Activated CD8-positive, alpha-beta T cell treated with anti-CD3 and anti-CD28 coated beads for 36 hours (primary cell): ENCODE results near the gene UBE2H. TPM values are rescaled to one million over a fixed set of nuclear protein-coding genes. Genes with fewer than 3 reads are reported as not detected.
A peak's percentile ranks its signal among the peaks of the same experiment; 100 is the strongest.

Experiments used
- ATAC-seq: fragments of 200-7000 bp; cut with Tn5 transposase; one replicate; pipeline ENCODE4 v1.10.0; 2021; ENCODE audit warnings: mild to moderate bottlenecking, moderate library complexity
- CTCF ChIA-PET: fragments of 350-600 bp; sonication (Branson Sonifier 250); formaldehyde crosslinking; loops from one replicate; lab custom pipeline; 2021; ENCODE audit warnings: antibody characterized with exemption; lab: Charles Lee
- POLR2A ChIA-PET: fragments of 350-600 bp; sonication (Branson Sonifier 250); formaldehyde crosslinking; loops from one replicate; lab custom pipeline; 2021; ENCODE audit warnings: antibody characterized with exemption; lab: Charles Lee
- DNase-seq: peaks from one replicate; pipeline ENCODE4 v3.0.0-alpha.2; 2020
- H3K27ac Mint-ChIP-seq: one replicate; pipeline ENCODE4 v1.8.0; 2021; ENCODE audit warnings: mild to moderate bottlenecking, mixed read lengths
- H3K27me3 Mint-ChIP-seq: one replicate; pipeline ENCODE4 v1.8.0; 2021; ENCODE audit warnings: mixed read lengths
- H3K36me3 Mint-ChIP-seq: one replicate; pipeline ENCODE4 v1.8.0; 2021; ENCODE audit warnings: low read depth, mixed read lengths
- H3K4me1 Mint-ChIP-seq: one replicate; pipeline ENCODE4 v1.8.0; 2021; ENCODE audit warnings: low read depth, mixed read lengths
- H3K4me3 Mint-ChIP-seq: one replicate; pipeline ENCODE4 v1.8.0; 2021; ENCODE audit warnings: mild to moderate bottlenecking, moderate library complexity, mixed read lengths
- H3K9me3 Mint-ChIP-seq: one replicate; pipeline ENCODE4 v1.8.0; 2021; ENCODE audit warnings: mixed read lengths
- intact Hi-C: fragments of 100-400 bp; cut with micrococcal nuclease; formaldehyde crosslinking; loops from one replicate; pipeline ENCODE4 v1.10.0; 2022
- total RNA-seq, 2 experiments: library from RNA; stranded (reverse); gene quantifications; one replicate each; pipeline ENCODE4 v1.2.3, GENCODE V29; 2021
- TF ChIP-seq, protein P1 (sequence below): fragments of 200-600 bp; IDR thresholded peaks from one replicate; pipeline ENCODE4 v1.8.0; 2022; ENCODE audit warnings: antibody characterized with exemption, mild to moderate bottlenecking

Gene UBE2H
- total RNA-seq, 2 experiments from 2014 or later = 22.4 to 22.6 TPM

DNA sequence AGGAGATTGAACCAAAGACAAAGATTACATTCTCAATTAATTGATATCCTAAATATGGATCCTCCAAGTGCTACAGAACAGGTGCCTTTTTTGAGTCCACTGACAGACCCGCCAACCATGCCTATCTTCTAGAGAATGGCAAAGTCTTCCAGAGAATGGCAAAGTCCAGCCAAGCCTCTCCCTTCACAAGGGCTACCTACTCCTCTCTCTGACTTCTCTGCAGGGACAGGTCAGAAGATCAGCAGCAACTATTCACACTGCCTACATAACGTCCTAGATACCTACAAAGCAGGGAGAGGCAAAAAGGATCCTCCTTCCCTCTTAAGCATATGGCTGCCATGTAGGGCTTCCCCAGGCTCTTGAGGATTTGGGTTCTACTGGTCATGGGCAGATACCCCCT lies 12.4 kb downstream of the UBE2H start:
- CTCF ChIA-PET = no interaction called here
- no peak for DNase-seq
- H3K27ac Mint-ChIP-seq = no peak overlapping the region

DNA sequence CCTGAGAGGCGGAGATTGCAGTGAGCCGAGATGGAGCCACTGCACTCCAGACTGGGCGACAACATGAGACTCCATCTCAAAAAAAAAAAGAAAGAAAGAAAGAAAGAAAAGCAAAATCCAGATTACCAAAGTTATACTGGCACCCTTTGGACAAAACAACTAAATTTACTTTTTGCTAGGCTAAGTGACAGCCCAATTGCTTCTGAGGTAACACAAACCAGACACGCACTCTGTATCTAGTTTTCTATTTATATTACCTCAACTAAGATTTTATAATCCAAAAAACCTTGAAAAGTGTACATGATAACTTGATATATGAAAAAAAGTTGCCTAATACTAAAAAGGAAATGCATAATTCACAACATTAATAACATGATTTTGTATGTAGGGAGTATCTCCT lies 12.9 kb downstream of the UBE2H start:
- no peak for ATAC-seq
- Mint-ChIP-seq H3K27ac (no peak overlapping the region), H3K36me3 (peaks cover 2% of the 10 kb centered on the region), H3K27me3 (no peaks in the 10 kb centered on the region), H3K4me1 (peaks cover 8% of the 10 kb centered on the region), H3K9me3 (no peaks in the 10 kb centered on the region), H3K4me3 (no peak overlapping the region)
- no peak for DNase-seq
- ChIA-PET POLR2A (no interaction called here), CTCF (no interaction called here)
- TF ChIP-seq, protein P1, sequence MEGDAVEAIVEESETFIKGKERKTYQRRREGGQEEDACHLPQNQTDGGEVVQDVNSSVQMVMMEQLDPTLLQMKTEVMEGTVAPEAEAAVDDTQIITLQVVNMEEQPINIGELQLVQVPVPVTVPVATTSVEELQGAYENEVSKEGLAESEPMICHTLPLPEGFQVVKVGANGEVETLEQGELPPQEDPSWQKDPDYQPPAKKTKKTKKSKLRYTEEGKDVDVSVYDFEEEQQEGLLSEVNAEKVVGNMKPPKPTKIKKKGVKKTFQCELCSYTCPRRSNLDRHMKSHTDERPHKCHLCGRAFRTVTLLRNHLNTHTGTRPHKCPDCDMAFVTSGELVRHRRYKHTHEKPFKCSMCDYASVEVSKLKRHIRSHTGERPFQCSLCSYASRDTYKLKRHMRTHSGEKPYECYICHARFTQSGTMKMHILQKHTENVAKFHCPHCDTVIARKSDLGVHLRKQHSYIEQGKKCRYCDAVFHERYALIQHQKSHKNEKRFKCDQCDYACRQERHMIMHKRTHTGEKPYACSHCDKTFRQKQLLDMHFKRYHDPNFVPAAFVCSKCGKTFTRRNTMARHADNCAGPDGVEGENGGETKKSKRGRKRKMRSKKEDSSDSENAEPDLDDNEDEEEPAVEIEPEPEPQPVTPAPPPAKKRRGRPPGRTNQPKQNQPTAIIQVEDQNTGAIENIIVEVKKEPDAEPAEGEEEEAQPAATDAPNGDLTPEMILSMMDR = no peak
- intact Hi-C loops = no loop called here

More for the DNA sequence above, 12.4 kb downstream of the UBE2H start:
- no peaks in the 10 kb centered on the region for H3K27me3 Mint-ChIP-seq
- peaks cover 12% of the 10 kb centered on the region for H3K4me1 Mint-ChIP-seq
- ATAC-seq = no peak
- no peaks in the 10 kb centered on the region for H3K9me3 Mint-ChIP-seq
- H3K4me3 Mint-ChIP-seq = no peak overlapping the region
- POLR2A ChIA-PET = no interaction called here
- peaks cover 5% of the 10 kb centered on the region for H3K36me3 Mint-ChIP-seq
- TF ChIP-seq, protein P1 = no peak
- intact Hi-C loops = no loop called here

DNA sequence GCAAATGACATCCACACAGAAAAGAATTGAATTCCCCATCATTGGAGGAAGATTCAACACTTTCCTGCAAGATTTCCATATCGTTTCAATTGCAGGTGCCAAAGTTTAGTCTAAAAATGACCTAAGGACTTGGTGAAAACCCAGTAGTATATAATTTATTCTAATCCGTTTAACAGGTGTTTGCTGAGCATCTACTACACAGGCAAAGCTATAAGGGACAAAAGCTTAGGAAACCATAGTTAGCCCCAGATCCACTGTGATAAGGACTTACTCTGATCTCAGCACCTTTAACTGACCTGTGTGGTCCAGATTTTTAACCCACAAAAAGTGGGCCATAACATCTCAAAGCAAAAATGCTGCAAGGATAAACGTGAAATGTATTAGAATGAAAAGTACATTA lies 19.1 kb downstream of the UBE2H start:
- H3K4me1 Mint-ChIP-seq = peaks cover 6% of the 10 kb centered on the region
- TF ChIP-seq, protein P1 = no peak
- H3K36me3 Mint-ChIP-seq = no peaks in the 10 kb centered on the region
- H3K9me3 Mint-ChIP-seq = no peaks in the 10 kb centered on the region
- intact Hi-C loops = no loop called here
- H3K27ac Mint-ChIP-seq = no peak overlapping the region
- ChIA-PET CTCF (interaction anchor here (0.7 to 1.1 kb wide), 3 partner anchors 10 to 78 kb away, joined by 3 read pairs; no protein-coding TSS in a partner anchor), POLR2A (no interaction called here)
- DNase-seq (no peak), ATAC-seq (no peak)
- H3K4me3 Mint-ChIP-seq = no peak overlapping the region
- no peaks in the 10 kb centered on the region for H3K27me3 Mint-ChIP-seq

DNA sequence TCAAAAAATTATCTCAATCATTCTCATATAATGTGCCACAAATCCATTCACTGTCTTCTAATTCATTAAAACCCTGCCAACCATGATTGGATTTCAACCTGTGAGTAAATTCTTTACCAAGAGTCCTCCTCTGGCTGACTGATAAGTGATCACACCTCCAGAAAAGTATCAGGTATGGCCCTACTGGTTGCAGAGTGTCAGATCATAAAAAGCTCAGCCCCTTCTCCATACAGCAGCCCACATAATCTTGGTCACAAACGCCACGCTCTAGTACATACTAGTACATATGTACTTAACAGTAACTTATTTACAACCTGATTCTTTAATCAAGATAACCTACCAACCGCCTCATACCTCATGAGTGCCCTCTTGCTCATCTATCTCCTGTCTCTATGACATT lies 26.1 kb downstream of the UBE2H start:
- Mint-ChIP-seq H3K27me3 (no peaks in the 10 kb centered on the region), H3K9me3 (no peaks in the 10 kb centered on the region), H3K27ac (no peak overlapping the region), H3K4me1 (peaks cover 27% of the 10 kb centered on the region), H3K36me3 (peaks cover 5% of the 10 kb centered on the region), H3K4me3 (no peak overlapping the region)
- TF ChIP-seq, protein P1 = no peak
- intact Hi-C loops = no loop called here
- ATAC-seq (peak; percentile 47), DNase-seq (no peak)
- CTCF ChIA-PET = no interaction called here
- POLR2A ChIA-PET = no interaction called here

DNA sequence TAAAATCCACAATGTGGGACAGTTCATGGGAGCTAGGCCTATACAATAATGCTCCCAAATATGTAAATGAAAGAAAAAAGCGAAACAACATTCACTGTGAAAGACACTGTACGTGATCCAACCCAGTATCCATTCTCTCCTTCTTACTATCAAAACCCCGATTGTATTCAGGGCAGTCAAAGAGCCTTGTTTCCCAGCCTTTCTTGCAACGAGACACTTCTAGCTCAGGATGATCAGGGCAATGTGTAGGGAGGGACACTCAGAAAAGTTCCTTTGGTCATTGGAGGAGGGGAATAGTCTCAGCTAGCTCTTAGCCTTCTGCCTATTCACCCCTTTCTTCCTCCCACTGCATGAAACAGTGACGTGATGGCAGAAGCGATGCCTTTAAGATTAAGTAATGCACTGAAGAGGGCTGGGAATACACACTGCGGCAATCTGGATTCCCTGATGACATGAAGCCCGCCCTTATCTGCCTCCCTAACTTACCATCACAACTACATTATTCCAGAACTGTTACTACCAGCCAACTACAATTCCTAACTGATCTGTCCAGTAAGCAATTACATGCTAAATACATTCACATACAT lies 27.3 kb downstream of the UBE2H start:
- ChIA-PET CTCF (interaction anchor here (1.3 kb wide), 1 partner anchor 85 kb away, joined by 3 read pairs; no protein-coding TSS in a partner anchor), POLR2A (interaction anchor here (0.6 kb wide), 1 partner anchor 78 kb away, joined by 4 read pairs; no protein-coding TSS in a partner anchor)
- H3K27ac Mint-ChIP-seq = no peak overlapping the region
- ATAC-seq (no peak), DNase-seq (no peak)
- H3K27me3 Mint-ChIP-seq = no peaks in the 10 kb centered on the region
- H3K4me1 Mint-ChIP-seq = peaks cover 29% of the 10 kb centered on the region
- no peaks in the 10 kb centered on the region for H3K9me3 Mint-ChIP-seq
- H3K4me3 Mint-ChIP-seq = no peak overlapping the region
- TF ChIP-seq, protein P1 = no peak
- H3K36me3 Mint-ChIP-seq = peaks cover 5% of the 10 kb centered on the region
- intact Hi-C loops = no loop called here
